ENCODE data around the gene LRRC46.

The LRRC46 gene

DNA sequence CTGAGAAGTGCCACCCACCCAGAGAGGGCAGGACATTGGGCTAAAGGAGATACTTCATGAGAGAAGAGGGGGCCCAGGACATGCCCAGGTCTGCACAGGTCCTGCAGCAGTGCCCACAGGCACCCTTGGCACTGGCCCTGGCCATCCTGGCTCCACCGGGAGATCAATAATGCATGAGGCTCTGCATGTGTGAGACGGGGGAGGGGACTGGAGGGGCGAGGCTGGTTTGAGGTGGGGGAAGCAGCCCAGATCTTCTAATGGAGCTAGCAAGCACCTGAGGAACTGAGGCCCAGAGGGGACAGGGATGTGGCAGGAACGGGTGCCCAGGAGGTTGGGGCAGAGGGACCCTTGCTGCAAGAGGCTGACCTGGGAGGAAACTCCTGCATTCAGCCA is 10.4 kb upstream of the LRRC46 start:
- H3K4me3 ChIP-seq (ENCODE audit: low read depth, low read length), result peak overlapping the region; percentile 72
- no peak for TF ChIP-seq CTCF (IDR thresholded peaks at IDR 0.05; ENCODE audit: low read depth, low read length)

GRCh38 chr17:47821424-47822391 is 9.8 kb upstream of the LRRC46 start, which contains the start of gene OSBPL7:
Gene OSBPL7 (minus strand): TSS chr17:47821794. CDS start chr17:47820278, 1,516 bp downstream.
- no peak for TF ChIP-seq CTCF (IDR thresholded peaks at IDR 0.05; ENCODE audit: low read depth, low read length)
- peak within 1 kb of the TSS; percentile 72 for H3K4me3 ChIP-seq (ENCODE audit: low read depth, low read length)

- no peak overlapping the region for H3K4me3 ChIP-seq (ENCODE audit: low read depth, low read length)
- TF ChIP-seq CTCF (IDR thresholded peaks at IDR 0.05; ENCODE audit: low read depth, low read length), result no peak
Observed at GRCh38 chr17:47822785-47823184, 8.7 kb upstream of the LRRC46 start.

- TF ChIP-seq CTCF (IDR thresholded peaks at IDR 0.05; ENCODE audit: low read depth, low read length), result no peak
- H3K4me3 ChIP-seq (ENCODE audit: low read depth, low read length), result no peak overlapping the region
Observed at GRCh38 chr17:47823519-47823918, 8.0 kb upstream of the LRRC46 start.

DNA sequence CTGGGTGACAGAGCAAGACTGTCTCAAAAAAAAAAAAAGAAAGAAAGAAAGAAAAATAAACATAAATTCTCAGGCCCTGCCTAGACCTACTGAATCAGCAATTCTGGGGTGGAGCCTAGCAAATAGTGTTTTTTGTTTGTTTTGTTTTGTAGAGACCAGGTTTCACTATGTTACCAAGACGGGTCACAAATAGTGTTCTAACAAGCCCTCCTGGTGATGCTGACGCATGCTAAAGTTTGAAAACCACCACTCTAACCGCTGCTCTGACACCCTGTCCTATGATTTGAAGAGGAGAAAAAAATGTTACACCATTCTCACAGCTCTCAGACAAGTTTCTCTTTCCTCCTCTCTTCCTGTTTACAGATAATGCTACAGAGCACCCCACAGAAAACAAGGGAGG is 1.6 kb upstream of the LRRC46 start:
- no peak overlapping the region for H3K4me3 ChIP-seq (ENCODE audit: low read depth, low read length)
- no peak for TF ChIP-seq CTCF (IDR thresholded peaks at IDR 0.05; ENCODE audit: low read depth, low read length)

DNA sequence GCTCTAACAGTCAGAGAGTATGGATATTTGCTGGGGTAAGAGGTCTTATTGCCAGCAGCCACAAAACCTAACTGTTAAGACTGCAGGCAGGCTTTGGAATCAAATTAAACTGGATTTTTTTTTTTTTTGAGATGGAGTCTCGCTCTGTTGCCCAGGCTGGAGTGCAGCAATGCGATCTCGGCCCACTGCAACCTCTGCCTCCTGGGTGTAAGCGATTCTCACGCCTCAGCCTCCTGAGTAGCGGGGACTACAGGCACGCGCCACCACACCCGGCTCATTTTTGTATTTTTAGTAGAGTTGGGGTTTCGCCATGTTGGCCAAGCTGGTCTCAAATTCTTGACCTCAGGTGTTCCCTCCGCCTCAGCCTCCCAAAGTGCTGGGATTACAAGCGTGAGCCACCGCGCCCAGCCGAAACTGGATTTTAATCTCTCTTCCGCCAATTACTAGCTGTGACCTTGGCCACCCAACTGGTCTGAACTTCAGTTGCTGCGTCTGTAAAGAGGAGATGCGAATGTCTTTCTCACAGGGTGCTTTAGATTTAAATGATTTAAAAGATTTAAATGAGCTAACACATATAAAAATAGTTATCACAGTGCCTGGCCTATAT is 971 bp upstream of the LRRC46 start:
- H3K4me3 ChIP-seq (ENCODE audit: low read depth, low read length), result peak overlapping the region; percentile 80
- no peak for TF ChIP-seq CTCF (IDR thresholded peaks at IDR 0.05; ENCODE audit: low read depth, low read length)

GRCh38 chr17:47831934-47832327 is 461 bp downstream of the LRRC46 start:
- H3K4me3 ChIP-seq (ENCODE audit: low read depth, low read length), result peak overlapping the region; percentile 80
- TF ChIP-seq CTCF (IDR thresholded peaks at IDR 0.05; ENCODE audit: low read depth, low read length), result no peak

All from WI38 (cell line).